Stimulated activated CD8-positive, alpha-beta memory T cell treated with anti-CD3 and anti-CD28 coated beads, Interleukin-7, amount 100 ng/mL, for 4 hours (primary cell): Measurements from ENCODE around the gene RPL12.

Experiments used
- DNase-seq, 2 donors: peaks; one replicate each; pipeline ENCODE4 v3.0.0-alpha.2; 2020; ENCODE audit warnings: low read depth in 2 of 2

The RPL12 gene

GRCh38 chr9:127450830-127451607 lies at the start of gene RPL12, which contains the start of gene LRSAM1:
RPL12 (minus strand) TSS chr9:127451406; CDS start chr9:127451317, 89 bp downstream.
LRSAM1 (plus strand) TSS chr9:127451510; CDS start chr9:127454528, 3,018 bp downstream.
- DNase-seq, result peak; percentile 93 to 95

GRCh38 chr9:127500862-127501261 lies 49.7 kb upstream of the RPL12 start:
- DNase-seq, result no peak

GRCh38 chr9:127500399-127500798 lies 49.2 kb upstream of the RPL12 start:
- DNase-seq, result no peak

GRCh38 chr9:127498298-127498697 lies 47.1 kb upstream of the RPL12 start:
- DNase-seq, result no peak

GRCh38 chr9:127497656-127498290 lies 46.6 kb upstream of the RPL12 start:
- no peak for DNase-seq

- DNase-seq, result no peak
Measured at GRCh38 chr9:127496974-127497373, 45.8 kb upstream of the RPL12 start.

GRCh38 chr9:127495884-127496555 lies 44.8 kb upstream of the RPL12 start:
- no peak for DNase-seq

- no peak for DNase-seq
Measured at GRCh38 chr9:127494304-127494702, 43.1 kb upstream of the RPL12 start.

- no peak for DNase-seq
Measured at GRCh38 chr9:127493592-127494303, 42.5 kb upstream of the RPL12 start.

- no peak for DNase-seq
Measured at GRCh38 chr9:127492616-127493015, 41.4 kb upstream of the RPL12 start.

GRCh38 chr9:127491516-127491915 lies 40.3 kb upstream of the RPL12 start:
- no peak for DNase-seq

GRCh38 chr9:127490535-127491230 lies 39.5 kb upstream of the RPL12 start:
- DNase-seq, result no peak

- no peak for DNase-seq
Measured at GRCh38 chr9:127489471-127490115, 38.4 kb upstream of the RPL12 start.

- no peak for DNase-seq
Measured at GRCh38 chr9:127488946-127489345, 37.7 kb upstream of the RPL12 start.

GRCh38 chr9:127485995-127486394 lies 34.8 kb upstream of the RPL12 start:
- DNase-seq, result no peak

GRCh38 chr9:127482662-127483061 lies 31.5 kb upstream of the RPL12 start:
- DNase-seq, result no peak

GRCh38 chr9:127479507-127480081 lies 28.4 kb upstream of the RPL12 start:
- DNase-seq, result no peak

- DNase-seq, result no peak
Measured at GRCh38 chr9:127474592-127474991, 23.4 kb upstream of the RPL12 start.

- DNase-seq, result no peak
Measured at GRCh38 chr9:127473932-127474331, 22.7 kb upstream of the RPL12 start.

- no peak for DNase-seq
Measured at GRCh38 chr9:127473501-127473900, 22.3 kb upstream of the RPL12 start.

- no peak for DNase-seq
Measured at GRCh38 chr9:127470662-127471061, 19.5 kb upstream of the RPL12 start.
